Measurements from ENCODE around the gene ETNPPL.

Gene ETNPPL

GRCh38 chr4:108700081-108700757, 62.6 kb downstream of the ETNPPL start:
- no peak for DNase-seq (ENCODE audit: low read depth, low spot score)

- DNase-seq (ENCODE audit: low read depth, low spot score) = no peak
Measured at GRCh38 chr4:108696160-108696559, 66.7 kb downstream of the ETNPPL start.

GRCh38 chr4:108695062-108695461, 67.8 kb downstream of the ETNPPL start:
- DNase-seq (ENCODE audit: low read depth, low spot score) = no peak

GRCh38 chr4:108694423-108694822, 68.4 kb downstream of the ETNPPL start:
- no peak for DNase-seq (ENCODE audit: low read depth, low spot score)

- DNase-seq (ENCODE audit: low read depth, low spot score) = no peak
Measured at GRCh38 chr4:108693819-108694218, 69.0 kb downstream of the ETNPPL start.

GRCh38 chr4:108693211-108693610, 69.6 kb downstream of the ETNPPL start:
- no peak for DNase-seq (ENCODE audit: low read depth, low spot score)
